Lower lobe of right lung (tissue), 2 donors: ENCODE measurements around the gene INPP5K. TPM values are rescaled to one million over a fixed set of nuclear protein-coding genes. Genes with fewer than 3 reads are reported as not detected.
A peak's percentile ranks its signal among the peaks of the same experiment; 100 is the strongest.
"Not testable (repeated sequence)": the region's sequence is repeated elsewhere in the genome, so short reads cannot be mapped to it uniquely, and the experiment has no call there.

Experiments
- ATAC-seq, 2 donors: fragments of 200-7000 bp; cut with Tn5 transposase; one replicate each; pipeline ENCODE4 v1.9.1; 2020 to 2022; ENCODE audit warnings: mild to moderate bottlenecking in 2 of 2, moderate library complexity in 2 of 2
- DNase-seq: peaks from one replicate; pipeline ENCODE4 v3.0.0-alpha.2; 2020
- H3K27ac ChIP-seq: fragments of 200-600 bp; one replicate; pipeline ENCODE4 v1.8.0; 2022
- H3K27me3 ChIP-seq: fragments of 200-600 bp; one replicate; pipeline ENCODE4 v1.8.0; 2022; ENCODE audit warnings: low read depth
- H3K36me3 ChIP-seq: fragments of 200-600 bp; one replicate; pipeline ENCODE4 v1.8.0; 2022; ENCODE audit warnings: mild to moderate bottlenecking
- H3K4me1 ChIP-seq: fragments of 200-600 bp; one replicate; pipeline ENCODE4 v1.8.0; 2022
- H3K4me3 ChIP-seq: fragments of 200-600 bp; one replicate; pipeline ENCODE4 v1.8.0; 2022; ENCODE audit warnings: mild to moderate bottlenecking
- H3K9me3 ChIP-seq: fragments of 200-600 bp; one replicate; pipeline ENCODE4 v1.8.0; 2022
- CTCF ChIP-seq: fragments of 200-600 bp; IDR thresholded peaks from one replicate; pipeline ENCODE4 v1.8.0; 2022; ENCODE audit warnings: antibody characterized with exemption, mild to moderate bottlenecking
- intact Hi-C: fragments of 100-400 bp; cut with DNase I; formaldehyde crosslinking; loops from one replicate; pipeline ENCODE4 v1.11.0; 2022
- total RNA-seq: library from RNA; stranded (reverse); fragmentation: NEBNext Ultra II Directional; extraction: Animal tissue kit (Norgen Biotek cat#: 25700); gene quantifications from one replicate; pipeline ENCODE4 v1.2.1, GENCODE V29; 2021
- donor health status: DM: no; HTN: yes; CAD: no; lungs with severe emphysema.

INPP5K gene
- total RNA-seq, 1 donor from 2014 or later = 57.9 TPM

GRCh38 chr17:1446201-1446600 is 70.2 kb downstream of the INPP5K start:
- Histone ChIP-seq H3K27ac (peak overlapping the region; percentile 78), H3K4me1 (peaks cover 51% of the 10 kb centered on the region), H3K27me3 (no peaks in the 10 kb centered on the region), H3K4me3 (no peak overlapping the region), H3K9me3 (no peaks in the 10 kb centered on the region), H3K36me3 (no peaks in the 10 kb centered on the region)
- intact Hi-C loops = no loop called here
- ATAC-seq = no peak
- DNase-seq = no peak
- TF ChIP-seq CTCF = no peak

GRCh38 chr17:1445695-1446094 is 70.7 kb downstream of the INPP5K start:
- H3K36me3 ChIP-seq, H3K27me3 ChIP-seq, intact Hi-C loops, H3K4me3 ChIP-seq, DNase-seq, ATAC-seq, H3K9me3 ChIP-seq: not testable (repeated sequence)
- H3K27ac ChIP-seq = peak overlapping the region; percentile 78
- peaks cover 51% of the 10 kb centered on the region for H3K4me1 ChIP-seq

Other genes starting within 250 kb of the INPP5K start
- not detected for gene BHLHA9, start 246.2 kb downstream of the INPP5K start, total RNA-seq
- not detected for gene TRARG1, start 236.9 kb downstream of the INPP5K start, total RNA-seq
- gene YWHAE, start 116.4 kb downstream of the INPP5K start, total RNA-seq = 383 TPM
- 66.2 TPM for gene CRK, start 60.4 kb downstream of the INPP5K start, total RNA-seq
- gene MYO1C, start 23.9 kb downstream of the INPP5K start, total RNA-seq = 213 TPM
- gene PITPNA, start 46.2 kb upstream of the INPP5K start, total RNA-seq = 71.3 TPM
- gene SLC43A2, start 112.2 kb upstream of the INPP5K start, total RNA-seq = 44.6 TPM
- gene SCARF1, start 129.1 kb upstream of the INPP5K start, total RNA-seq = 37.4 TPM
- 41.5 TPM for gene RILP, start 133.3 kb upstream of the INPP5K start, total RNA-seq
- gene PRPF8, start 168.3 kb upstream of the INPP5K start, total RNA-seq = 280 TPM
- 13.4 TPM for gene TLCD2, start 193.8 kb upstream of the INPP5K start, total RNA-seq
- 49.9 TPM for gene WDR81, start 208.1 kb upstream of the INPP5K start, total RNA-seq
- gene SERPINF2, start 226.3 kb upstream of the INPP5K start, total RNA-seq = 24.1 TPM
- gene SERPINF1, start 245.4 kb upstream of the INPP5K start, total RNA-seq = 204 TPM